ENCODE results near the gene DLAT.
"Not testable (repeated sequence)": the region's sequence is repeated elsewhere in the genome, so short reads cannot be mapped to it uniquely, and the experiment has no call there.

The DLAT gene

GRCh38 chr11:112085822-112086421 lies 60.7 kb downstream of the DLAT start:
- peak overlapping the region; percentile 94 for H3K4me3 ChIP-seq (ENCODE audit: low read depth, low read length)
- no peak for TF ChIP-seq CTCF (IDR thresholded peaks at IDR 0.05; ENCODE audit: borderline replicate concordance, insufficient read depth, low read depth, low read length)

GRCh38 chr11:112086422-112087191 lies 61.4 kb downstream of the DLAT start, which contains the start of the genes SDHD and TIMM8B:
SDHD (plus strand) TSS chr11:112086873; CDS start chr11:112086908, 35 bp downstream.
TIMM8B (minus strand) TSS chr11:112086756; CDS start chr11:112086723, 33 bp downstream.
- TF ChIP-seq CTCF (IDR thresholded peaks at IDR 0.05; ENCODE audit: borderline replicate concordance, insufficient read depth, low read depth, low read length): peak; percentile 39; the same call in 1 of the 2 replicates
- H3K4me3 ChIP-seq (ENCODE audit: low read depth, low read length): peak within 1 kb of the TSS; percentile 94

GRCh38 chr11:112087212-112087611 lies 62.0 kb downstream of the DLAT start:
- TF ChIP-seq CTCF (IDR thresholded peaks at IDR 0.05; ENCODE audit: borderline replicate concordance, insufficient read depth, low read depth, low read length): no peak

GRCh38 chr11:112095302-112095701 lies 70.1 kb downstream of the DLAT start:
- not testable (repeated sequence) for H3K4me3 ChIP-seq (ENCODE audit: low read depth, low read length)

More at GRCh38 chr11:112087212-112087611, 62.0 kb downstream of the DLAT start:
- peak overlapping the region; percentile 94 for H3K4me3 ChIP-seq (ENCODE audit: low read depth, low read length)

GRCh38 chr11:112096194-112096593 lies 71.0 kb downstream of the DLAT start:
- no peak overlapping the region for H3K4me3 ChIP-seq (ENCODE audit: low read depth, low read length)
- no peak for TF ChIP-seq CTCF (IDR thresholded peaks at IDR 0.05; ENCODE audit: borderline replicate concordance, insufficient read depth, low read depth, low read length)

GRCh38 chr11:112097734-112098528 lies 72.7 kb downstream of the DLAT start:
- no peak overlapping the region for H3K4me3 ChIP-seq (ENCODE audit: low read depth, low read length)
- no peak for TF ChIP-seq CTCF (IDR thresholded peaks at IDR 0.05; ENCODE audit: borderline replicate concordance, insufficient read depth, low read depth, low read length)

GRCh38 chr11:112100462-112100861 lies 75.3 kb downstream of the DLAT start:
- TF ChIP-seq CTCF (IDR thresholded peaks at IDR 0.05; ENCODE audit: borderline replicate concordance, insufficient read depth, low read depth, low read length): no peak
- no peak overlapping the region for H3K4me3 ChIP-seq (ENCODE audit: low read depth, low read length)
